H1 (cell line): ENCODE measurements around the gene ANXA2. TPM values are rescaled to one million over a fixed set of nuclear protein-coding genes. Genes with fewer than 3 reads are reported as not detected.

Experiments used
- polyA plus RNA-seq, 7 experiments: library from polyadenylated mRNA; depleted of rRNA in 3 of 7; stranded (reverse) in 5 of 7; unstranded in 2 of 7; fragments of >200 nt in 5 of 7; fragments of 200-250 nt in 2 of 7; gene quantifications; 1 replicate in 5 of 7; 2 replicates in 1 of 7; 4 replicates in 1 of 7; pipeline versions ENCODE4 v1.2.1 to v1.2.3, GENCODE V29; 2011 to 2013; ENCODE audit warnings: missing spikeins in 2 of 7, mixed read lengths in 2 of 7
- total RNA-seq: library from RNA; stranded (reverse); fragmentation: NEBNext Ultra II Directional; extraction: Animal tissue kit (Norgen Biotek cat#: 25700); gene quantifications from 2 replicates; pipeline ENCODE4 v1.2.1, GENCODE V29; 2021
- TF ChIP-seq, protein P1 (sequence below): fragments of 300-600 bp; sonication (generic); IDR thresholded peaks from 2 replicates; pipeline ENCODE4 v1.7.1; 2012; ENCODE audit warnings: low read length, moderate library complexity, mild to moderate bottlenecking, inconsistent platforms; ENCODE audit not compliant: insufficient replicate concordance

ANXA2 gene
- total and polyA plus RNA-seq, 2 of the 8 experiments (the other 6 are each of a cell fraction or from before 2014, with no cell fraction given), result 178 to 217 TPM

DNA sequence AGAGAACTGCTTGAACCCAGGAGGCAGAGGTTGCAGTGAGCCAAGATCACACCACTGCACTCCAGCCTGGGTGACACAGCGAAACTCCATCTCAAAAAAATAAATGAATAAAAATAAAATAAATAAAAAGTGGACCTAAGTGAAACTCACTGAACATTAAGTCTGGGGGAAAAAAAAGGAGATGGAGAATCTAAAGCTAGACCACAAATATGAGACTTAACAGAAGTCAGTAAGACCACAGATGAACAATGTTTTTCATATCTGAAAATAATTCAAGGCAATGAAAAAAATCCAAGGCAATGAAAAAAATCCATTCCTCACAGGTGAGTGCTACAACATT lies 18.6 kb downstream of the ANXA2 start (continued):
- TF ChIP-seq, protein P1, sequence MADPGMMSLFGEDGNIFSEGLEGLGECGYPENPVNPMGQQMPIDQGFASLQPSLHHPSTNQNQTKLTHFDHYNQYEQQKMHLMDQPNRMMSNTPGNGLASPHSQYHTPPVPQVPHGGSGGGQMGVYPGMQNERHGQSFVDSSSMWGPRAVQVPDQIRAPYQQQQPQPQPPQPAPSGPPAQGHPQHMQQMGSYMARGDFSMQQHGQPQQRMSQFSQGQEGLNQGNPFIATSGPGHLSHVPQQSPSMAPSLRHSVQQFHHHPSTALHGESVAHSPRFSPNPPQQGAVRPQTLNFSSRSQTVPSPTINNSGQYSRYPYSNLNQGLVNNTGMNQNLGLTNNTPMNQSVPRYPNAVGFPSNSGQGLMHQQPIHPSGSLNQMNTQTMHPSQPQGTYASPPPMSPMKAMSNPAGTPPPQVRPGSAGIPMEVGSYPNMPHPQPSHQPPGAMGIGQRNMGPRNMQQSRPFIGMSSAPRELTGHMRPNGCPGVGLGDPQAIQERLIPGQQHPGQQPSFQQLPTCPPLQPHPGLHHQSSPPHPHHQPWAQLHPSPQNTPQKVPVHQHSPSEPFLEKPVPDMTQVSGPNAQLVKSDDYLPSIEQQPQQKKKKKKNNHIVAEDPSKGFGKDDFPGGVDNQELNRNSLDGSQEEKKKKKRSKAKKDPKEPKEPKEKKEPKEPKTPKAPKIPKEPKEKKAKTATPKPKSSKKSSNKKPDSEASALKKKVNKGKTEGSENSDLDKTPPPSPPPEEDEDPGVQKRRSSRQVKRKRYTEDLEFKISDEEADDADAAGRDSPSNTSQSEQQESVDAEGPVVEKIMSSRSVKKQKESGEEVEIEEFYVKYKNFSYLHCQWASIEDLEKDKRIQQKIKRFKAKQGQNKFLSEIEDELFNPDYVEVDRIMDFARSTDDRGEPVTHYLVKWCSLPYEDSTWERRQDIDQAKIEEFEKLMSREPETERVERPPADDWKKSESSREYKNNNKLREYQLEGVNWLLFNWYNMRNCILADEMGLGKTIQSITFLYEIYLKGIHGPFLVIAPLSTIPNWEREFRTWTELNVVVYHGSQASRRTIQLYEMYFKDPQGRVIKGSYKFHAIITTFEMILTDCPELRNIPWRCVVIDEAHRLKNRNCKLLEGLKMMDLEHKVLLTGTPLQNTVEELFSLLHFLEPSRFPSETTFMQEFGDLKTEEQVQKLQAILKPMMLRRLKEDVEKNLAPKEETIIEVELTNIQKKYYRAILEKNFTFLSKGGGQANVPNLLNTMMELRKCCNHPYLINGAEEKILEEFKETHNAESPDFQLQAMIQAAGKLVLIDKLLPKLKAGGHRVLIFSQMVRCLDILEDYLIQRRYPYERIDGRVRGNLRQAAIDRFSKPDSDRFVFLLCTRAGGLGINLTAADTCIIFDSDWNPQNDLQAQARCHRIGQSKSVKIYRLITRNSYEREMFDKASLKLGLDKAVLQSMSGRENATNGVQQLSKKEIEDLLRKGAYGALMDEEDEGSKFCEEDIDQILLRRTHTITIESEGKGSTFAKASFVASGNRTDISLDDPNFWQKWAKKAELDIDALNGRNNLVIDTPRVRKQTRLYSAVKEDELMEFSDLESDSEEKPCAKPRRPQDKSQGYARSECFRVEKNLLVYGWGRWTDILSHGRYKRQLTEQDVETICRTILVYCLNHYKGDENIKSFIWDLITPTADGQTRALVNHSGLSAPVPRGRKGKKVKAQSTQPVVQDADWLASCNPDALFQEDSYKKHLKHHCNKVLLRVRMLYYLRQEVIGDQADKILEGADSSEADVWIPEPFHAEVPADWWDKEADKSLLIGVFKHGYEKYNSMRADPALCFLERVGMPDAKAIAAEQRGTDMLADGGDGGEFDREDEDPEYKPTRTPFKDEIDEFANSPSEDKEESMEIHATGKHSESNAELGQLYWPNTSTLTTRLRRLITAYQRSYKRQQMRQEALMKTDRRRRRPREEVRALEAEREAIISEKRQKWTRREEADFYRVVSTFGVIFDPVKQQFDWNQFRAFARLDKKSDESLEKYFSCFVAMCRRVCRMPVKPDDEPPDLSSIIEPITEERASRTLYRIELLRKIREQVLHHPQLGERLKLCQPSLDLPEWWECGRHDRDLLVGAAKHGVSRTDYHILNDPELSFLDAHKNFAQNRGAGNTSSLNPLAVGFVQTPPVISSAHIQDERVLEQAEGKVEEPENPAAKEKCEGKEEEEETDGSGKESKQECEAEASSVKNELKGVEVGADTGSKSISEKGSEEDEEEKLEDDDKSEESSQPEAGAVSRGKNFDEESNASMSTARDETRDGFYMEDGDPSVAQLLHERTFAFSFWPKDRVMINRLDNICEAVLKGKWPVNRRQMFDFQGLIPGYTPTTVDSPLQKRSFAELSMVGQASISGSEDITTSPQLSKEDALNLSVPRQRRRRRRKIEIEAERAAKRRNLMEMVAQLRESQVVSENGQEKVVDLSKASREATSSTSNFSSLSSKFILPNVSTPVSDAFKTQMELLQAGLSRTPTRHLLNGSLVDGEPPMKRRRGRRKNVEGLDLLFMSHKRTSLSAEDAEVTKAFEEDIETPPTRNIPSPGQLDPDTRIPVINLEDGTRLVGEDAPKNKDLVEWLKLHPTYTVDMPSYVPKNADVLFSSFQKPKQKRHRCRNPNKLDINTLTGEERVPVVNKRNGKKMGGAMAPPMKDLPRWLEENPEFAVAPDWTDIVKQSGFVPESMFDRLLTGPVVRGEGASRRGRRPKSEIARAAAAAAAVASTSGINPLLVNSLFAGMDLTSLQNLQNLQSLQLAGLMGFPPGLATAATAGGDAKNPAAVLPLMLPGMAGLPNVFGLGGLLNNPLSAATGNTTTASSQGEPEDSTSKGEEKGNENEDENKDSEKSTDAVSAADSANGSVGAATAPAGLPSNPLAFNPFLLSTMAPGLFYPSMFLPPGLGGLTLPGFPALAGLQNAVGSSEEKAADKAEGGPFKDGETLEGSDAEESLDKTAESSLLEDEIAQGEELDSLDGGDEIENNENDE, result no peak
